GM23338 (cell line): ENCODE measurements around the gene CD247.

Source experiments
- EZH2 ChIP-seq: fragments of 200-600 bp; sonication (generic); IDR thresholded peaks from one replicate; pipeline ENCODE4 v1.8.0; 2017; ENCODE audit warnings: antibody characterized with exemption, mild to moderate bottlenecking, low read depth; ENCODE audit not compliant: unreplicated experiment
- JUNB ChIP-seq: IDR thresholded peaks from one replicate; pipeline ENCODE4 v1.6.1; 2016; ENCODE audit warnings: antibody characterized with exemption; ENCODE audit not compliant: unreplicated experiment
- POLR2AphosphoS5 ChIP-seq: IDR thresholded peaks from 2 replicates; pipeline ENCODE4 v1.6.1; 2016; ENCODE audit warnings: antibody characterized with exemption, low read depth
- TF ChIP-seq, protein P1 (sequence below), 2 experiments: fragments of 200-600 bp in 1 of 2; sonication (generic) in 1 of 2; conservative IDR thresholded peaks; 2 replicates each; pipeline versions ENCODE4 v1.5.1 to v1.6.1; 2016 to 2017; ENCODE audit warnings: antibody characterized with exemption in 2 of 2, low read depth in 2 of 2, mild to moderate bottlenecking in 2 of 2, moderate library complexity in 1 of 2
- TF ChIP-seq, protein P2 (sequence below): IDR thresholded peaks from 2 replicates; pipeline ENCODE4 v1.6.1; 2016; ENCODE audit warnings: antibody characterized with exemption

GRCh38 chr1:167515893-167516321 lies 2.4 kb downstream of the CD247 start:
- no peak for TF ChIP-seq POLR2AphosphoS5
- TF ChIP-seq, protein P1, sequence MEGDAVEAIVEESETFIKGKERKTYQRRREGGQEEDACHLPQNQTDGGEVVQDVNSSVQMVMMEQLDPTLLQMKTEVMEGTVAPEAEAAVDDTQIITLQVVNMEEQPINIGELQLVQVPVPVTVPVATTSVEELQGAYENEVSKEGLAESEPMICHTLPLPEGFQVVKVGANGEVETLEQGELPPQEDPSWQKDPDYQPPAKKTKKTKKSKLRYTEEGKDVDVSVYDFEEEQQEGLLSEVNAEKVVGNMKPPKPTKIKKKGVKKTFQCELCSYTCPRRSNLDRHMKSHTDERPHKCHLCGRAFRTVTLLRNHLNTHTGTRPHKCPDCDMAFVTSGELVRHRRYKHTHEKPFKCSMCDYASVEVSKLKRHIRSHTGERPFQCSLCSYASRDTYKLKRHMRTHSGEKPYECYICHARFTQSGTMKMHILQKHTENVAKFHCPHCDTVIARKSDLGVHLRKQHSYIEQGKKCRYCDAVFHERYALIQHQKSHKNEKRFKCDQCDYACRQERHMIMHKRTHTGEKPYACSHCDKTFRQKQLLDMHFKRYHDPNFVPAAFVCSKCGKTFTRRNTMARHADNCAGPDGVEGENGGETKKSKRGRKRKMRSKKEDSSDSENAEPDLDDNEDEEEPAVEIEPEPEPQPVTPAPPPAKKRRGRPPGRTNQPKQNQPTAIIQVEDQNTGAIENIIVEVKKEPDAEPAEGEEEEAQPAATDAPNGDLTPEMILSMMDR (conservative IDR thresholded peaks at IDR 0.05; ENCODE audit: low read depth in 2 of 2), result no peak
- TF ChIP-seq JUNB, result no peak
- TF ChIP-seq EZH2, result no peak
- TF ChIP-seq, protein P2, sequence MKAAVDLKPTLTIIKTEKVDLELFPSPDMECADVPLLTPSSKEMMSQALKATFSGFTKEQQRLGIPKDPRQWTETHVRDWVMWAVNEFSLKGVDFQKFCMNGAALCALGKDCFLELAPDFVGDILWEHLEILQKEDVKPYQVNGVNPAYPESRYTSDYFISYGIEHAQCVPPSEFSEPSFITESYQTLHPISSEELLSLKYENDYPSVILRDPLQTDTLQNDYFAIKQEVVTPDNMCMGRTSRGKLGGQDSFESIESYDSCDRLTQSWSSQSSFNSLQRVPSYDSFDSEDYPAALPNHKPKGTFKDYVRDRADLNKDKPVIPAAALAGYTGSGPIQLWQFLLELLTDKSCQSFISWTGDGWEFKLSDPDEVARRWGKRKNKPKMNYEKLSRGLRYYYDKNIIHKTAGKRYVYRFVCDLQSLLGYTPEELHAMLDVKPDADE, result no peak
